ENCODE measurements around the gene DNM3.

The DNM3 gene

GRCh38 chr1:172138634-172139033 lies 297.3 kb downstream of the DNM3 start:
- H3K4me3 ChIP-seq (ENCODE audit: low read length): no peak overlapping the region
- H3K27ac ChIP-seq (ENCODE audit: low read length): no peak overlapping the region
- no peaks in the 10 kb centered on the region for H3K79me2 ChIP-seq (ENCODE audit: low read length)
- no peak overlapping the region for H3K9ac ChIP-seq (ENCODE audit: low read length)
- no peaks in the 10 kb centered on the region for H3K9me3 ChIP-seq (replicated peaks; ENCODE audit: insufficient read depth, low read length)
- H3K9me2 ChIP-seq (replicated peaks; ENCODE audit: insufficient read depth, low read length): no peaks in the 10 kb centered on the region
- no peak for TF ChIP-seq EZH2phosphoT487 (IDR thresholded peaks at IDR 0.05; ENCODE audit: low read length)
- no peak for TF ChIP-seq EZH2 (optimal IDR thresholded peaks at IDR 0.05; ENCODE audit: low read depth, low read length)
- TF ChIP-seq CTCF (IDR thresholded peaks at IDR 0.05; ENCODE audit: low read length): no peak
- H3K27me3 ChIP-seq (replicated peaks; ENCODE audit: insufficient read depth, low read length): no peaks in the 10 kb centered on the region
- no peaks in the 10 kb centered on the region for H4K20me1 ChIP-seq (ENCODE audit: insufficient read depth, low read length)
- H2AFZ ChIP-seq (ENCODE audit: low read length): no peak overlapping the region
- no peaks in the 10 kb centered on the region for H3K36me3 ChIP-seq (replicated peaks; ENCODE audit: insufficient read depth, low read length)
- no peak for DNase-seq
- no peaks in the 10 kb centered on the region for H3K4me1 ChIP-seq (ENCODE audit: low read length)
- no peaks in the 10 kb centered on the region for H3F3A ChIP-seq (ENCODE audit: insufficient read depth, low read length)
- no peak overlapping the region for H3K4me2 ChIP-seq (ENCODE audit: low read depth, low read length)

- H3K79me2 ChIP-seq (ENCODE audit: low read length): no peaks in the 10 kb centered on the region
- H3K9ac ChIP-seq (ENCODE audit: low read length): no peak overlapping the region
- H3K27ac ChIP-seq (ENCODE audit: low read length): no peak overlapping the region
- no peak overlapping the region for H3K4me3 ChIP-seq (ENCODE audit: low read length)
- no peaks in the 10 kb centered on the region for H3F3A ChIP-seq (ENCODE audit: insufficient read depth, low read length)
- H3K27me3 ChIP-seq (replicated peaks; ENCODE audit: insufficient read depth, low read length): no peaks in the 10 kb centered on the region
- H3K9me3 ChIP-seq (replicated peaks; ENCODE audit: insufficient read depth, low read length): no peaks in the 10 kb centered on the region
- no peaks in the 10 kb centered on the region for H3K9me2 ChIP-seq (replicated peaks; ENCODE audit: insufficient read depth, low read length)
- no peaks in the 10 kb centered on the region for H3K36me3 ChIP-seq (replicated peaks; ENCODE audit: insufficient read depth, low read length)
- no peaks in the 10 kb centered on the region for H3K4me1 ChIP-seq (ENCODE audit: low read length)
- H2AFZ ChIP-seq (ENCODE audit: low read length): no peak overlapping the region
- H4K20me1 ChIP-seq (ENCODE audit: insufficient read depth, low read length): no peaks in the 10 kb centered on the region
- TF ChIP-seq CTCF (IDR thresholded peaks at IDR 0.05; ENCODE audit: low read length): no peak
- TF ChIP-seq EZH2phosphoT487 (IDR thresholded peaks at IDR 0.05; ENCODE audit: low read length): no peak
- no peak for TF ChIP-seq EZH2 (optimal IDR thresholded peaks at IDR 0.05; ENCODE audit: low read depth, low read length)
- H3K4me2 ChIP-seq (ENCODE audit: low read depth, low read length): no peak overlapping the region
- no peak for DNase-seq
These were observed 297.9 kb downstream of the DNM3 start for GRCh38 chr1:172139196-172139595.

- Histone ChIP-seq H3K4me2 (ENCODE audit: low read depth, low read length) (no peak overlapping the region), H4K20me1 (ENCODE audit: insufficient read depth, low read length) (no peaks in the 10 kb centered on the region), H3K9ac (ENCODE audit: low read length) (no peak overlapping the region), H3K4me1 (ENCODE audit: low read length) (no peaks in the 10 kb centered on the region), H3K27ac (ENCODE audit: low read length) (no peak overlapping the region), H3K9me2 (replicated peaks; ENCODE audit: insufficient read depth, low read length) (no peaks in the 10 kb centered on the region), H3K79me2 (ENCODE audit: low read length) (no peaks in the 10 kb centered on the region), H3K27me3 (replicated peaks; ENCODE audit: insufficient read depth, low read length) (no peaks in the 10 kb centered on the region), H2AFZ (ENCODE audit: low read length) (no peak overlapping the region), H3F3A (ENCODE audit: insufficient read depth, low read length) (no peaks in the 10 kb centered on the region), H3K9me3 (replicated peaks; ENCODE audit: insufficient read depth, low read length) (no peaks in the 10 kb centered on the region), H3K36me3 (replicated peaks; ENCODE audit: insufficient read depth, low read length) (no peaks in the 10 kb centered on the region), H3K4me3 (ENCODE audit: low read length) (no peak overlapping the region)
- no peak for DNase-seq
- TF ChIP-seq CTCF (IDR thresholded peaks at IDR 0.05; ENCODE audit: low read length) (no peak), EZH2phosphoT487 (IDR thresholded peaks at IDR 0.05; ENCODE audit: low read length) (no peak), EZH2 (optimal IDR thresholded peaks at IDR 0.05; ENCODE audit: low read depth, low read length) (no peak)
These were observed 298.8 kb downstream of the DNM3 start for GRCh38 chr1:172140072-172140471.
